GM12872 (cell line): Measurements from ENCODE around the gene FOXO6.

Experiments
- CTCF ChIP-seq: IDR thresholded peaks from 3 replicates; pipeline ENCODE4 v1.5.1; 2011; ENCODE audit warnings: low read depth, mild to moderate bottlenecking, low read length, moderate library complexity; ENCODE audit not compliant: insufficient read depth

FOXO6 gene

GRCh38 chr1:41385398-41386195, 24.4 kb downstream of the FOXO6 start:
- TF ChIP-seq CTCF = no peak

- TF ChIP-seq CTCF = no peak
These were observed 25.0 kb downstream of the FOXO6 start for GRCh38 chr1:41386196-41386663.

GRCh38 chr1:41387667-41388091, 26.4 kb downstream of the FOXO6 start:
- TF ChIP-seq CTCF = no peak

GRCh38 chr1:41388510-41388909, 27.3 kb downstream of the FOXO6 start:
- TF ChIP-seq CTCF = no peak

GRCh38 chr1:41389009-41389408, 27.8 kb downstream of the FOXO6 start:
- TF ChIP-seq CTCF = no peak

GRCh38 chr1:41390166-41390565, 28.9 kb downstream of the FOXO6 start:
- TF ChIP-seq CTCF = no peak

- no peak for TF ChIP-seq CTCF
These were observed 29.3 kb downstream of the FOXO6 start for GRCh38 chr1:41390573-41390972.
